Activated T-helper 9 cell treated with anti-CD3 and anti-CD28 coated beads, Interleukin-2, amount 50 U/mL, for 16 hours (primary cell): ENCODE measurements around the gene ZBED4.

Experiments
- DNase-seq: peaks from one replicate; pipeline ENCODE4 v3.0.0-alpha.2; 2020; ENCODE audit warnings: low read depth

Gene ZBED4

GRCh38 chr22:49922926-49923325 lies 69.3 kb downstream of the ZBED4 start:
- DNase-seq, result no peak

DNA sequence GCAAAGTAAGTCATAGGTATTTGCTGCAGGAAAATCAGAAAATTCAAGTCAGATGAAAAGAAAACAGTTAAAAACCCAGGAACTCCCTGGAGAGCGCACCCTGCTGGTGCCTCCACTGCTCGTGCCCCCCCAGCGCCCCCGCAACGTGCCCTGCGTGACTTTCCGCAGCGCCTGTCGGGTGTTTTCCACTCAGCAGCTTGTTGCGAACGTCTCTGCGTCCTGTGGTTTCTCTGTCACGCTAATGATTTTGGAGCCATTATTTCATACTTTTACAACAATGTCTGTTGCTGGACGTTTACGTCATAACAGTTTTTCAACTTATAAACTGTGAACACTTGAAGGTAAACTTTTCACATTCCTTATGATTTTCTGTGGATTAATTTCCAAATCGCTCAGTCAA lies 69.8 kb downstream of the ZBED4 start:
- DNase-seq, result no peak

DNA sequence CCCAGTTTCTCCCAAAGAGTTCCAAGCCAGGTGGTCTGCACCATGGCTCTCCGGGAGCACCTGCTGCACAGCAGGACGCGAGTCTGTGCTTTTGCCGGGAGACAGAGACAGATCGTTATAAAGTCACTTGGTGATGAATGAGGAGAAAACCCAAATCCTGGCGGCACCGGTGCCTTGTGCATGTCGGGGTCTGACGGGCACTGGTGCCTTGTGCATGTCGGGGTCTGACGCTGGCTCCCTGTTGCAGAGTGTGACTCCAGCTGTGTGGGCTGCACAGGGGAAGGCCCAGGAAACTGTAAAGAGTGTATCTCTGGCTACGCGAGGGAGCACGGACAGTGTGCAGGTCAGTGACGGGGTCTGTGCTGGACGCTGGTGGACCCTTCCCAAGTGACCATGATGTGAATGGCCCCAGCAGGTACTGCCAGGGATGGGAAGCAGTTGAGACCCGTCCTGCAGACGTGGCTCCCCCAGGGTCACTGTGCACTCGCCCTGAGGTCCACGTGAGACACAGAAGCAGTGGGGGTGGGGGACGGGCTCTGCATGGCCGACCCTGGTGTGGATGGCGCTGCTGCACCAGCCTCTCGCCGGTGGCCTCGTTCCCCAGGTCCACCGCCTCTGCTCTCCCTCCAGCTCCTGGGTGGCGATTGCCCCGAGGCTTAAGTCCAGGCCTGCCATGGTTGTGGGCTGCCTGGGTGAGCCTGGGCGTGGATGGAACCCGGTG lies 70.6 kb downstream of the ZBED4 start:
- DNase-seq, result no peak

GRCh38 chr22:49925525-49926128 lies 72.0 kb downstream of the ZBED4 start:
- peak; percentile 61 for DNase-seq

- DNase-seq, result no peak
Measured at GRCh38 chr22:49926916-49927315, 73.3 kb downstream of the ZBED4 start.

GRCh38 chr22:49927483-49928184 lies 74.0 kb downstream of the ZBED4 start:
- DNase-seq, result no peak

DNA sequence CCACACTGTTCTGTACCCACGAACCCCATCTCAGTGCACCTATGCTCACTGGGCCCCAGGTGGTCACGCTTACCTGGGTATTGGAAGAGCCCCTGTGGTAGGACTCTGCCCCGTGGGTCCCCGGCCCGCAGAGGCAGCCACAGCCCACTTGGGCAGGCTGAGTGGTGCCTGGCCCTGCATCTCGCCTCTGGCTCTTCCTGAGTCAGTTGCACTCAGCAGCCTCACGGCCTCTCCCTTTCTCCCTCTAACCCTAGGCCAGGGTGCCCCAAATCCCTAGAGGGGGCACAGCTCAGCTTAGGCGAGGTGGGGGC lies 74.5 kb downstream of the ZBED4 start:
- DNase-seq, result no peak

DNA sequence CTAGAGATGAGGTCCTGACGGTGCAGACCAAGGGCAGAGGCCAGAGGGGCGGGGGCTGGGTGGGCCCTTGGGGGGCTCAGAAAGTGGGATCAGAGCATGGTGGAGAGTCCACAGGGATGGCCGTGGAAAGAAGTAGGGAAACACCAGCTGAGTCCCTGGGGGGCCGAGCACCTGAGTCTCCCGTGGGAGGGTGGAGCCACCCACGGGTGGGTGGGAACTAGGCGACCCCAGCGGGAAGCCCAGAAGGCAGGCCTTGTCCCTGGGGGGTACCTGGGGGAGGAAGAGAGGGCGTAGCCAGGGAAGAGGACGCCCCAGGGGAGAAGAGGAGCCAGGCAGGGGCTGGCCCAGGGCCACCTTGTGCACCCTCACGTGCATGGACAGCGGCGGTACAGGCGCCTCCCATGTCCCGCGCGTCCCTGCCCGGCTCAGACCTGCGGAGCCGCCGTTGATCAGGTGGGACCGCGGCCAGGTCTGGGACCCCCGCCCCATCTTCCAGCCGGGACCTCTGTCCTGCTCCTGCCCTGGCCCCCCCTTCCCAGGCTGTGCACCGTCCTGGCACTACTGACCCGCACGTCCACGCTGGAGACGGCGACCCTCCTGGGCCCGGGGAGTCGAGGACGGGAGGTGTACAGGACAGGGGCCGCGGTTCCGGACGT lies 75.0 kb downstream of the ZBED4 start:
- no peak for DNase-seq

GRCh38 chr22:49929211-49929979 lies 75.8 kb downstream of the ZBED4 start:
- DNase-seq, result peak; percentile 72

DNA sequence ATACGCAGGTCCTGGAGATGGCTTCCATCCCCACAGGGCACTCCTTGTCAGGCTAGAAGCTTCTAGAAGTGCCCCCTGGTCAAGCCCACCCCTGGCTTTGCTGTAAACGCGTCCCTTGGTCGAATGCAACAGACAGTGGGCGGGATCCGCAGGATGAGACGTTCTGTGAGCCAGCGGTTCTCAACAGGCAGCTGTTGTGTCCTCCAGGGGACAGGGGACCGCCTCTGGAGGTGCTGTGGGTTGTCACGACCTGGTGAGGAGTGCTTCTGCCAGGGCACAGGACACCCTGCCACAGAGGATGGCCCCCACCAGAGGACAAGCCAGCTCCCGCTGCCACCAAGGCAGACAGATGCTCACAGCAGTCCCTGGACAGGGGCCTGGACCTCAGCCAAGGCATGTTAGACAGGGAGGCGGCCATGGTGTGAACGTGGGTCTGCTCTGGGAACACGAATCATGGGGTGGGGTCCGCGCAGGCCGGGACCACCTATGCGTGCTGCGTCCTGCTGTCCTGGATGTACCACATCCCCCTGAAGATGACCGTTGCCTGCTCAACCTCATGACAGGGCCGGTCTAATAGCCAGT lies 76.4 kb downstream of the ZBED4 start:
- no peak for DNase-seq

DNA sequence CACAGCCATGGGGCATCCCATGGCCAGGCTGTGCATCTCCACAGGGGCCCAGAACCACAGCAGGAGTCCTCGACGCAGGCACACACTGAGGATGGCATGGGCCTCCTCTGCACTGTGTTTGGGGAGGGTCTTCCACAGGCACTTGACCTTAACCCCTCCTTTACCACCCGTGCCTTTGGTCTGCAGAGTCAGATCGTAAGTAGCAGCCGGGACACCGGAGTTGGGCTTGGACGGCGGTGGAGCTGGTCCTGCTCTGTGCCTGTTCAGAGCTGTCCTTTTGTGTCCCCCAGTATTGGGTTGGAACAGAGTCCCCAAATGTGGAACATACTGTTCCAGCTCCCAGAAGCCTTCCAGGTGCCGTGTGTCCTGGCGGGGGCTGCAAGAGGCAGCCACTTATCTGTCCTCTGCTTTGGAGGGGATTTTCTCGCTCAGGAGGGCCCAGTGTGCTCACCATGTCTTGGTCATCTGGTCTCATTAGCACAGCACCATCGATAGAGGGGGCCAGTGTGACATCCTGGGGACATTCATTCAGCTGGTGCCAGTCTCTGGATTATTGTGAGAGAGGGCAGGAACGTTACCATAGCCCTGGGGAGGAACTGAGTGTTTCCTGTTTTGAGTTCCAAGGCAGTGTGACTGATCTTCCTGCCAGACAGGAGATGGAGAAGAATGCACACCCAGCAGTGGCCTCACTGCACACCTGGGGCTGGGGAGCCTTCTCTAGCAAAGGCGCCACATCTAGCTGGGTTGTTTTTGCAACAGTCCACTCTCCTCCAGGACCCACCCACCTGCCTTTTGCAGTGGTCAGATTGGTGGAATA lies 77.2 kb downstream of the ZBED4 start:
- DNase-seq, result no peak

DNA sequence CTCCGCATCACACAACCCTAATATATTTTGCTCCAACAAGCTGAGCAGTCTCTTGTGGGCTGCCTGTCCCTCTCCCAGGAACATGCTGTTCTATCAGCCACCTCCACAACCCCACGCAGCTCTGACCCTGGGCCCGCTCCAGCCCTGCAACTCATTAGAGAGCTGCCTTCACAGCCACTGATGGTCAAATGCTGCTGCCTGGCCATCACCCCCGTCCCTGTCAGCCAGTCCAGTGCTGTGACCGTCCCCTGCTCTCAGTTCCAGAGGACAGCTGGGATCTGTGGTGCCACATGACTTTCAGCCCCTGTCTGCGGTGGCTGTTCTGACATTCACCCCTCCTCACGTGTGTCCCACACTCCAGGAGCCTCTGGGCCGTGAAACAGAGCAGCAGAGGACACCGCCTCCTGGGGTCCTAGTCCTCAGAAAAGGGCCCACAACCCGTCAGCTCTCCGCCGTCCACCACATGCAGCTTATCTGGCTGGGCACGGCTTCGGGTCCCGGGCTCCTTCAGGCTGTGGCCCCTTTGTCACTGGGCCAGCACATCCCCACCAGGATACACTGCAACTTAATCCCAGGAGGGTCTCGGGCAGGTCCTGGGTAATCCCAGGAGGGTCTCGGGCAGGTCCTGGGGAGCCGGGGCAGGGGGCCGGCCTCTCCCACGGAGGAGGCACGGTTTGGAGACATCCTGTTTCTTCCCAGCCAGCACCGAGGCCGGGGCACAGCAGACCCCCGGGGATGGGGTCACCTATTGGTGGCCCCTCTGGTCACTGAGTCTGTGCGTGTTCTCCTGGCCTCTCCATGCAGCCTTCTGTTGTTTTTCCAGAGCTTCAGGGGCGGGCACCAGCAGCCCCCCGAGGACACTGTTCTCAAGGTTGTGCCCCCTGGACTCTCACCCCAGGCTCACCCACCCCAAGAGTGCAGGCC lies 79.9 kb downstream of the ZBED4 start:
- no peak for DNase-seq

DNA sequence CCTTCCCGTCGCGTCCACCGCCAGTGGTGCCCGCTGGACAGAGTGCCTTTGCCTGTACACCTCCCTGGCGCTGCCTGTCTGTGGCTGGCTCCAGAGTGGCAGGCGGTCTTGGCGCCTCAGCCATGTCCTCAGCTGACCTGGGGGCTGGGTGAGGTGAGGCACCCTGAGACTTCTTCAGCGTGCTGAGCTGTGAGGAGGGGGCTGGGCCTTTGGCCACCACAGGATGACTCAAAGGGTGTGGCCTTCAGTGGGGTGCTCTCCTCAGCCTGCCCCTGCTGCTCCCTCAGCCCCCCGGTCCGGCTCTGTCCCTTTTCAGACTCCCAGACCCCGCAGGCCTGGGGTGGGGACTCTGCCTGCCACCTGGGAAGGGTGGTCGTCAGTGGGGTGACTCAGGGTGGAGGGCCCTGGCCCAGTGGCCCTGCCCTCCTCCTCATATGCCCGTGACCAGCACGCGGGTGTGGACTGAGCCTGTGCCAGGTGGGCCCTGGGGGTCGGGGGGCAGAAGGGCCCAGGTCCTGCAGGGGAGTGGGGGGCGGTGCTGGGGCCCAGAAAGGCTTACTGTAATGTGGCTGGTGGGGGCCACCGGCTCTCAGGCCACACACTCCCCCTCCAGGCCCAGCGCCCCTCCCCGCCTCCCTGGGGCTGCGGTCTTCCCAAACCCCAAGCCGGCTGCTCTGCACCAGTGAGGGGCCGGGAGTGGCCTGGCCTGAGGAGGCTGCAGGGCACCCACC lies 80.7 kb downstream of the ZBED4 start:
- no peak for DNase-seq

GRCh38 chr22:49934891-49935557 lies 81.4 kb downstream of the ZBED4 start:
- peak; percentile 86 for DNase-seq

DNA sequence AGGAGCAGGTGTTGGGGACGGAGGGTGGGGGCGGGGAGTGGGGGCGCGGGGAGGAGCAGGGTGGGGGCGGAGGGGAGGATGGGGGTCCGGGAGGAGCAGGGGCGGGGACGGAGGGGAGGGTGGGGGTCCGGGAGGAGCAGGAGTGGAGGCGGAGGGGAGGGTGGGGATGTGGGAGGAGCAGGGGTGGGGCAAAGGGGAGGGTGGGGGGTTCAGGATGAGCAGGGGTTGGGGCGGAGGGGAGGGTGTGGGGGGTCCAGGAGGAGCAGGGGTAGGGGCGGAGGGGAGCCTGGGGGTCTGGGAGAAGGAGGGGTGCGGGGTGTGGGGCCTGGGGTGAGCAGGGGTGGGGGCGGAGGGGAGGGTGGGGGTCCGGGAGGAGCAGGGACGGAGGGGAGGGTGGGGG lies 81.9 kb downstream of the ZBED4 start:
- no peak for DNase-seq

DNA sequence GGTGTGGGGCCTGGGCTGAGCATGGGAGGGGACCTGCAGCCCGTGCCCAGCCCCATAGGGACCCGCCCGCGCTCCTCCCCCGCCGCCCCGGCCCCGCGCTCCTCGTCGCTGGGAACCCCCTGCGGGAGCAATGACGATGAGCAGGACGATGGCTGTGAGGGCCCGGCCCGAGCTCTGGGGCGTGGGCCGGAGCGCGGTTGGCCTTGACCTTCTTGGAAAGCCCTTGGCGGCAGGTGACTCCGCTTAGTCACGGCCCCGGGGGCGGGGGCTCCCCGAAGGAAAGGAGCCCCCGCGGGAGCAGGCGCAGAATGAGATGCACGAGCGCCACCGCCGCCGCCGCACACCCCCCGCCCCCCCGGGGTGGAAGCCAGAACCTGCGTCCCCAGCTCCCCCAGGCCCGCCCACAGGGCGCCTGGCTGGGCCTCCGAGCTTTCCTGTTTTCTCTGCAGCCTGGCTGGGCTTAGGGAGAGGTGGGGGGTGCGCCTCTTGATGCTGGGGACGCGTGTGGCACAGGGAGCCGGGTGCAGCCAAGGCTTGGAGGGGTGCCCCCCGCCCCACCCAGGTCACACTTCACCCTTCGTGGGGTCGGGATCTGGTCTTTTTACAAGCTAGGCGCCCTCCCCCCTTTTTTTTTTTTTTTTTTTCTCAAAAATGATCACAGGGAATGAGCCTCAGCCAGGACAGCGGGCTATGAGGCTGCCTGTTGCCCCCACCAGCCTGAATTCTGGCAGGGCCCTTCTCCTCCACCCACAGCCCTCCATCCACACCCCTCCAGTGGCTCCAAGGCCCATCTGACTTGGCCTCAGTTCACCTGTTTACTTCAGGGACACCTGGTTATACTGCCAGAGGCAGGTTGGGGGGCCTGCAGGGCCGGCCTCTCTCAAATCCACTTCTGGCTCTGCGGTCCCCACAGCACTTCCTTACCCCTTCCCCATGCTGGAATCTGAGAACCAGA lies 82.7 kb downstream of the ZBED4 start:
- DNase-seq, result peak; percentile 95

DNA sequence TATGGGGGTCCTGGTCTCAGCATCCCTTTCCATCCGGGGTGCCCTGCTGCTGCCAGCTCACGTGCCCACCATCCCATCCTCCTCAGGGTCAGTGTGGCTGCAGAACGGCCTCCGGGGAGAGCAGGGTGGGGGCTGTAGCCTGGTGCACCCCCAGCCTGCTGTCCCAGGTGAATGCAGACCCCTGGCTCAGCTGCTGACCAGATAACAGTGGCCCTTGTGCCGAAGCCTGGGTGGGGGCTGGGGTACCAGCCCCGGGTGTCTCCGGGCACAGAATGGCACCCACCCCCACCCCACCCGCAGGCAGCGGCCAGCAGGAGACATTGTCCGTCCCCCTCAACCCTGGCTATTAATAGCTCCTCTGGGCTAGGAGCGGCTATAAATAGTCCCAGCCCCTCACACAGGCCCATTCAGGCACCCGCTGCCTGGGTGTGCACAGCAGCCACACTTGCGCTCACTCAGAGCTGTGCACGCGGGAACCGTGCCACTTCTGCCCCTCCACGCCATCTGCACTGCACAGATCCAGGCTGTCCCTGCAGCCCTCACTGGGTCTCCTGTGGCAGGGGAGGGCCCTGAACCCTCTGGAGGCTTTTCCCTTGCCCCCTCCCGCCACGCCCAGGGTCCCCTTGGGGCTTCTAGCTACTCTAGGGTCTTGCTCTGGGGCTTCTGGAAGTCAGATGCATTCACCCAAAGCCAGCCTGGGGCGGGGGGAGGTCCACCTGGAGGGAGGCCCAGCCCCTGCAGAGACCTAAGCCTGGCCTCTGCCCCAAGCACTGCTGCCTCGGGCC lies 83.5 kb downstream of the ZBED4 start:
- DNase-seq, result no peak
